Ramos (cell line): ENCODE results near the gene BMPR2.
"Not testable (repeated sequence)": the region's sequence is repeated elsewhere in the genome, so short reads cannot be mapped to it uniquely, and the experiment has no call there.

Experiments
- in situ Hi-C: fragments of 300-500 bp; cut with MboI; formaldehyde crosslinking; loops from one replicate; pipeline ENCODE4 v1.14.3; 2022; ENCODE audit warnings: low sequenced_read_pairs; ENCODE audit not compliant: unreplicated experiment

The BMPR2 gene

GRCh38 chr2:202375609-202376408 lies at the start of gene BMPR2:
Gene BMPR2 (plus strand): TSS chr2:202376327. CDS start chr2:202377475, 1,148 bp downstream.
- in situ Hi-C loops, result no loop called here

- in situ Hi-C loops, result no loop called here
These were observed 48.3 kb upstream of the BMPR2 start for GRCh38 chr2:202327858-202328257.

GRCh38 chr2:202335791-202336467 lies 40.2 kb upstream of the BMPR2 start:
- in situ Hi-C loops, result no loop called here

DNA sequence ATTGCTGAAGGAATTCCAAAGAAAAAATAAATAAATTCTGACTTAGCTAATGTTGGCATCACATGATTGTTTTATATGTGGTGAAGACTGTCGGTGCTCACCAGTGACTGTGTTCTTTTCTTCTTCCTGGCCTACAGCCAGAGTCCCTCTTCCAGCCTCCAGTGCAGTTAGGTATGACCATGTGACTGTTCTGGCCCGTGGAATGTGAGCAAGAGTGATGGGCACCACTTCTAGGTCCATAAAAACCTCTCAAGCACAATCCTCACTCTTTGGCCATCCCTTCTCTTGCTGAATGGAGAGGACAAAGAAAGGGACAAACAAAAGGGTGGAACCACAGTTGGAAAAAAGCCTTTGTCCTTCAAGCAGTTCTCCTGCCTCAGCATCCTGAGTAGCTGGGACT lies 39.0 kb upstream of the BMPR2 start:
- in situ Hi-C loops, result no loop called here

GRCh38 chr2:202337706-202338346 lies 38.3 kb upstream of the BMPR2 start:
- in situ Hi-C loops, result no loop called here

GRCh38 chr2:202339071-202339870 lies 36.9 kb upstream of the BMPR2 start:
- in situ Hi-C loops, result no loop called here

DNA sequence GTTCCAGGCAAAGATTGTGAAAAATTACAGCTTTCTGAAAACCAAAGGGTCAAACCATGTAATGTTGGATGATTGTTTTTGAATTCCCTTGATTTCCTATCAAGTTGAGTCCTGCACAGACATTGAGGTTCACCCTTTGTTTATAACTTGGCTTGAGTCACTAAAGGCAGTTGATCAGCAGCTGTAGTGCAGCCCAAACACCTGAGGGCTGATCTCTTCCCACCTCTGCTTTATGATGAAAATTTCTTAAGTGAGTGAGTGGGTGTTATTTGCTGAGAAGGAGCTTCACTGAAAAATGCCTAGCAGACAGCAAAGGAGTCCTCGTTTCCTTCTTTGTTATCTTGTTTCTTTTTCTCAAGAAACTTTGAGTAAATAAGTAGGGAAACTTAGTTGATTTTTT lies 31.9 kb upstream of the BMPR2 start:
- in situ Hi-C loops, result no loop called here

DNA sequence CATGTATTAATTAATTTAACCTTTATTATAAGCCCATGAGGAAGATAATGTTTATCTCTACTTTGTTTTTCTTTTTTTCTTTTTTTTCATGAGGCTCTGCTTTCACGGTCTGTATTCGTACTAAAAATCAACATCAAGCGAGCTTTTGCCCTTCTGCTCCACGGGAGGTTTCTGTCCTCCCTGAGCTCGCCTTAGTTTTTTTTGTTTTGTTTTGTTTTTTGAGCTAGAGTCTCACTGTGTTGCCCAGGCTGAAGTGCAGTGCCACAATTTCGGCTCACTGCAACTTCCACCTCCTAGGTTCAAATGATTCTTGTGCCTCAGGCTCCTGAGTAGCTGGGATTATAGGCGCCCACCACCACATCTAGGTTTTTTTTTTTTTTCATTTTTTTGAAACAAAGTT lies 29.9 kb upstream of the BMPR2 start:
- in situ Hi-C loops, result no loop called here

- in situ Hi-C loops, result no loop called here
These were observed 22.7 kb upstream of the BMPR2 start for GRCh38 chr2:202353430-202353829.

GRCh38 chr2:202355993-202356505 lies 20.1 kb upstream of the BMPR2 start:
- in situ Hi-C loops, result no loop called here

GRCh38 chr2:202358924-202359323 lies 17.2 kb upstream of the BMPR2 start:
- in situ Hi-C loops, result not testable (repeated sequence)

DNA sequence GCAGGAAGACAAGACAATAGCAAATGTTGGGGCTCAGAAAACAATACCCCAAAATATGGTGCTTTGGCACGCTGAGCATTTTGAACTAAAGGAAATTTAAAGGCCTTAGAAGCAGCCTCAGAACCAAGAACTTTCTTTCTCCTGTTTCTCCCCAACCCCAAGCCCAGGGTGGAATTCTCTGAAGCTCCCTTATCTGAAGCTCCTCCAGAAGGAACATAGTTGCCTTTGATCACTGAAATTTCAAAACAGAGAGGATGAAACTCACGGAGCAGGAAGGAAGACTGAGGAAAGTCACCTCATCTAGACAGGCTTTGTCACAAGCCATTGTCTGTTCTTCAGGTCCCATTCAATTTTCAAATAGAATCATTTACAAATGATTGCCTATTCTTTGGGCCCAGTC lies 15.5 kb upstream of the BMPR2 start:
- in situ Hi-C loops, result no loop called here

DNA sequence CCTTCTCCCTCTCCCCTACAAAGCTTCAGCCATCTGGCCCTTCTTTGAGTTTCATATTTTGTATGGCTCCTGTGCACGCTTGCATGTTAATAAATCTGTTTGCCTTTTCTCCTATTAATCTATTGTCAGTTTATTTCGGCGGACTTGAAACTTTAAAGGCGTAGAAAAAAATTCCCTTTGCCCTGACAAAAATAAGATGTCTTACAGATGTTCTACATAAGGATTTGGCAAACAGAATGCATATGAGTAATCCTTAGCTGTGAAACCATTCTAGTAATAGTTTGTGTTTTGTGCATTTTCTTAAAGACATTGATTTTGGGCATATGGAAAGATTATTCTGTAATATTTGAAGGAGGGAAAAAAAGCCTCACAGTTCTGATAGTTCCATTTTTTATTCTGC lies 15.0 kb upstream of the BMPR2 start:
- in situ Hi-C loops, result no loop called here

GRCh38 chr2:202373490-202373889 lies 2.6 kb upstream of the BMPR2 start:
- in situ Hi-C loops, result no loop called here

DNA sequence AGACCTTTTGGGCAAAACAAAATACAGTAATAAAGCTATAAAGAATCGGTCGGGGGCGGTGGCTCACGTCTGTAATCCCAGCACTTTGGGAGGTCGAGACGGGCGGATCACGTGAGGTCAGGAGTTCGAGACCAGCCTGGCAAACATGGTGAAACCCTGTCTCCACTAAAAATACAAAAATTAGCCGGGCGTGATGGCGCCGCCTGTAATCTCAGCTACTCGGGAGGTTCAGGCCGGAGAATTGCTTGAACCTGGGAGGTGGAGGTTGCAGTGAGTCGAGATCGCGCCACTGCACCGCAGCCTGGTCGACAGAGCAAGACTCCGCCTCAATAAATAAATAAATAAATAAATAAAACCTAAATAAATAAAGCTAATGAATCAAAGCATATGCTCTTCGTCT lies 1.7 kb upstream of the BMPR2 start:
- in situ Hi-C loops, result not testable (repeated sequence)

GRCh38 chr2:202375033-202375608 lies 1.0 kb upstream of the BMPR2 start:
- in situ Hi-C loops, result no loop called here

- in situ Hi-C loops, result no loop called here
These were observed 506 bp downstream of the BMPR2 start for GRCh38 chr2:202376460-202377206.

DNA sequence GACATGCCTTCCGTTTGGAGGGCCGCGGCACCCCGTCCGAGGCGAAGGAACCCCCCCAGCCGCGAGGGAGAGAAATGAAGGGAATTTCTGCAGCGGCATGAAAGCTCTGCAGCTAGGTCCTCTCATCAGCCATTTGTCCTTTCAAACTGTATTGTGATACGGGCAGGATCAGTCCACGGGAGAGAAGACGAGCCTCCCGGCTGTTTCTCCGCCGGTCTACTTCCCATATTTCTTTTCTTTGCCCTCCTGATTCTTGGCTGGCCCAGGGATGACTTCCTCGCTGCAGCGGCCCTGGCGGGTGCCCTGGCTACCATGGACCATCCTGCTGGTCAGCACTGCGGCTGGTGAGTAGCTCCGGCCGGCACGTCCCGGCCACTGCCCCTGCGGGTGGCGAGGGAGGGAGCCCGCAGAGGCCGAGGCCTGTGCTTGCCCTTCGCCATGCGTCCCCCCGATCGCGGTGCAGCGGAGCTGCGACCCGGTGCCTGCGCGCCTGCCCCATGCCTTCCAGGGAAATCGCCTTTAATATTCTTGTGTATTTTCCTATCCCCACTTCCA lies 1.2 kb downstream of the BMPR2 start:
- in situ Hi-C loops, result no loop called here

GRCh38 chr2:202378001-202378400 lies 1.9 kb downstream of the BMPR2 start:
- in situ Hi-C loops, result no loop called here
